Panc1 (cell line): ENCODE data around the gene LIMA1. TPM values are rescaled to one million over a fixed set of nuclear protein-coding genes. Genes with fewer than 3 reads are reported as not detected.

Experiments used
- ATAC-seq: fragments of 200-7000 bp; cut with Tn5 transposase; 2 replicates; pipeline ENCODE4 v1.9.1; 2020; ENCODE audit warnings: mild to moderate bottlenecking, moderate library complexity
- BruUV-seq: library from RNA; stranded (reverse); fragments of 400-500 nt; replicated peaks from 2 replicates; lab custom pipeline; 2021; lab: Mats Ljungman, UMichigan
- CTCF ChIA-PET: fragments of 300-600 bp; sonication (Branson Sonifier 250); formaldehyde crosslinking; loops from one replicate; lab custom pipeline; 2022; ENCODE audit warnings: antibody characterized with exemption; lab: Charles Lee
- POLR2A ChIA-PET: fragments of 300-600 bp; sonication (Branson Sonifier 250); formaldehyde crosslinking; loops from one replicate; lab custom pipeline; 2022; ENCODE audit warnings: antibody characterized with exemption; lab: Charles Lee
- DNase-seq: peaks from one replicate; pipeline ENCODE4 v3.0.0-alpha.2; 2010; ENCODE audit warnings: low read depth, low spot score
- H3K27ac ChIP-seq: 2 replicates; pipeline ENCODE4 v1.5.1; 2011; ENCODE audit warnings: mild to moderate bottlenecking, low read length, inconsistent platforms
- H3K27me3 ChIP-seq: fragments of 200-500 bp; sonication (Bioruptor generic); 2 replicates; pipeline ENCODE4 v1.6.0; 2014; ENCODE audit warnings: low read length, inconsistent platforms; ENCODE audit not compliant: control insufficient read depth, insufficient read depth
- H3K36me3 ChIP-seq: fragments of 200-500 bp; sonication (Bioruptor generic); 2 replicates; pipeline ENCODE4 v1.5.1; 2014; ENCODE audit warnings: inconsistent platforms, mild to moderate bottlenecking, low read length, moderate library complexity; ENCODE audit not compliant: control insufficient read depth, insufficient read depth
- H3K4me1 ChIP-seq: 2 replicates; pipeline ENCODE4 v1.5.1; 2011; ENCODE audit warnings: inconsistent platforms, mild to moderate bottlenecking, low read length, moderate library complexity; ENCODE audit not compliant: control insufficient read depth, insufficient read depth
- H3K4me3 ChIP-seq, 2 experiments: 2 replicates each; pipeline ENCODE4 v1.5.1; 2011 to 2012; ENCODE audit warnings: low read depth in 2 of 2, low read length in 2 of 2, mild to moderate bottlenecking in 2 of 2, inconsistent platforms in 1 of 2, moderate library complexity in 1 of 2
- H3K9me3 ChIP-seq: fragments of 200-500 bp; sonication (Bioruptor generic); 2 replicates; pipeline ENCODE4 v1.5.1; 2014; ENCODE audit warnings: low read depth, mild to moderate bottlenecking, inconsistent platforms, low read length, moderate library complexity; ENCODE audit not compliant: control insufficient read depth, insufficient read depth
- CTCF ChIP-seq: fragments of 450-650 bp; IDR thresholded peaks from 2 replicates; pipeline ENCODE4 v1.5.1; 2017; ENCODE audit warnings: mild to moderate bottlenecking
- POLR2AphosphoS5 ChIP-seq: IDR thresholded peaks from 2 replicates; pipeline ENCODE4 v1.6.1; 2012; ENCODE audit warnings: mild to moderate bottlenecking, low read depth, low read length, moderate library complexity
- REST ChIP-seq, 2 experiments: IDR thresholded peaks; 2 replicates each; pipeline ENCODE4 v1.6.1; 2011 to 2012; ENCODE audit warnings: low read depth in 2 of 2, control low read depth in 1 of 2, low read length in 1 of 2, mild to moderate bottlenecking in 1 of 2, moderate library complexity in 1 of 2; ENCODE audit not compliant: insufficient read depth in 1 of 2
- SIN3A ChIP-seq: IDR thresholded peaks from 2 replicates; pipeline ENCODE4 v1.6.1; 2012; ENCODE audit warnings: low read depth, mild to moderate bottlenecking, low read length, moderate library complexity, borderline replicate concordance; ENCODE audit not compliant: insufficient read depth
- TCF7L2 ChIP-seq: IDR thresholded peaks from 2 replicates; pipeline ENCODE4 v1.6.1; 2011; ENCODE audit warnings: mild to moderate bottlenecking, low read depth, low read length, inconsistent platforms
- in situ Hi-C: cut with HindIII; loops from 2 replicates; pipeline ENCODE4 v1.10.0; 2016; ENCODE audit warnings: low sequenced_read_pairs, low pct_unique_long_range_greater_than_20kb
- intact Hi-C: fragments of 100-400 bp; cut with micrococcal nuclease; formaldehyde crosslinking; loops from one replicate; pipeline ENCODE4 v1.10.0; 2022; ENCODE audit not compliant: unreplicated experiment
- total RNA-seq: library from RNA; stranded (reverse); gene quantifications from one replicate; pipeline ENCODE4 v1.2.1, GENCODE V29; 2021; ENCODE audit not compliant: unreplicated experiment

The LIMA1 gene
- total RNA-seq, 1 experiment from 2014 or later, result 155 TPM

- in situ Hi-C loops (no loop called here), intact Hi-C loops (no loop called here)
- H3K27ac ChIP-seq, result no peak overlapping the region
- no peaks in the 10 kb centered on the region for H3K36me3 ChIP-seq
- ChIA-PET POLR2A (interaction anchor here (0.6 kb wide), 1 partner anchor 68 kb away, joined by 3 read pairs; no protein-coding TSS in a partner anchor), CTCF (no interaction called here)
- no peak overlapping the region for H3K4me3 ChIP-seq
- DNase-seq (no peak), ATAC-seq (no peak)
- peaks cover 22% of the 10 kb centered on the region for H3K4me1 ChIP-seq
- BruUV-seq, result no TSS peak
- no peak for TF ChIP-seq POLR2AphosphoS5
- no peak for TF ChIP-seq TCF7L2
- no peak for TF ChIP-seq CTCF
- no peak for TF ChIP-seq SIN3A
- TF ChIP-seq REST (IDR thresholded peaks at IDR 0.05; ENCODE audit: insufficient read depth in 1 of 2, low read depth in 2 of 2, low read length in 1 of 2), result no peak
- no peaks in the 10 kb centered on the region for H3K9me3 ChIP-seq
- no peaks in the 10 kb centered on the region for H3K27me3 ChIP-seq
Measured at GRCh38 chr12:50287271-50287670, 4.0 kb upstream of the LIMA1 start.

DNA sequence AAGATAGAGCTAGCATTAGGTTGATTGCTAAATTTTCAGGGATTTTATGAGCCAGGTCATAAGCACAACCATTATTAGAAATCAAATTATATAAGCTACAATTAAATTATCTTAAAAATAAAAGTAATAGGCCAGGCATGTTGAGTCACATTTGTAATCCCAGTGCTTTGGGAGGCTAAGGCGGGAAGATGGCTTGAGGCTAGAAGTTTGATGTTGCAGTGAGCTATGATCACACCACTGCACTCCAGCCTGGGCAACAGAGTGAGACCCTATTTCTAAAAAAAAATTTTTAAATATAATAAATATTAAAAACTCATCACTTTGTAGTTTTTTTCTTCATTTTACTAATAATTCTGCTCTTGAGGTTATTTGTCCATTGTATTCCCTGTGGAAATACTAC is 1.9 kb upstream of the LIMA1 start:
- DNase-seq (no peak), ATAC-seq (no peak)
- in situ Hi-C loops (no loop called here), intact Hi-C loops (no loop called here)
- CTCF ChIA-PET, result no interaction called here
- H3K4me1 ChIP-seq, result peaks cover 39% of the 10 kb centered on the region
- TF ChIP-seq SIN3A, result no peak
- TF ChIP-seq POLR2AphosphoS5, result no peak
- TF ChIP-seq REST (IDR thresholded peaks at IDR 0.05; ENCODE audit: insufficient read depth in 1 of 2, low read depth in 2 of 2, low read length in 1 of 2), result no peak
- no peak for TF ChIP-seq TCF7L2
- TF ChIP-seq CTCF, result no peak
- H3K27me3 ChIP-seq, result no peaks in the 10 kb centered on the region
- H3K4me3 ChIP-seq, result no peak overlapping the region
- no TSS peak for BruUV-seq
- POLR2A ChIA-PET, result interaction anchor here (0.5 kb wide), 1 partner anchor 159 kb away, joined by 7 read pairs; no protein-coding TSS in a partner anchor
- no peaks in the 10 kb centered on the region for H3K9me3 ChIP-seq
- H3K36me3 ChIP-seq, result no peaks in the 10 kb centered on the region
- peak overlapping the region; percentile 55; the same call in 1 of the 2 replicates for H3K27ac ChIP-seq
